HL-60 (cell line): ENCODE measurements around the gene ARID1A.
A peak's percentile ranks its signal among the peaks of the same experiment; 100 is the strongest.
"Not testable (repeated sequence)": the region's sequence is repeated elsewhere in the genome, so short reads cannot be mapped to it uniquely, and the experiment has no call there.

Experiments
- DNase-seq, 2 experiments: peaks; one replicate each; pipeline ENCODE4 v3.0.0-alpha.2; 2010 to 2020; ENCODE audit warnings: low read depth in 1 of 2, low spot score in 1 of 2
- H3K27ac ChIP-seq: fragments of 250-450 bp; sonication (Bioruptor Pico); replicated peaks from 2 replicates; pipeline ENCODE4 v1.5.1; 2020; ENCODE audit warnings: mild to moderate bottlenecking, moderate library complexity
- H3K27me3 ChIP-seq: fragments of 250-450 bp; sonication (Bioruptor Pico); 2 replicates; pipeline ENCODE4 v1.5.1; 2021; ENCODE audit warnings: mild to moderate bottlenecking, moderate library complexity; ENCODE audit not compliant: insufficient read depth, poor library complexity, severe bottlenecking
- H3K4me3 ChIP-seq: replicated peaks from 2 replicates; pipeline ENCODE4 v1.5.1; 2011; ENCODE audit warnings: mild to moderate bottlenecking, control low read depth, low read length; ENCODE audit not compliant: insufficient read depth
- GABPA ChIP-seq: IDR thresholded peaks from 2 replicates; pipeline ENCODE4 v1.6.1; 2012; ENCODE audit warnings: low read depth
- POLR2AphosphoS5 ChIP-seq: IDR thresholded peaks from 2 replicates; pipeline ENCODE4 v1.6.1; 2012; ENCODE audit warnings: low read depth
- SPI1 ChIP-seq: IDR thresholded peaks from 2 replicates; pipeline ENCODE4 v1.6.1; 2012; ENCODE audit warnings: low read depth, mild to moderate bottlenecking, borderline replicate concordance
- TF ChIP-seq, protein P1 (sequence below): IDR thresholded peaks from 2 replicates; pipeline ENCODE4 v1.6.1; 2012; ENCODE audit warnings: low read depth; ENCODE audit not compliant: insufficient replicate concordance
- TF ChIP-seq, protein P2 (sequence below): IDR thresholded peaks from one replicate; pipeline ENCODE4 v1.5.1; 2011; ENCODE audit warnings: low read length, control low read depth, inconsistent platforms; ENCODE audit not compliant: insufficient read depth

ARID1A gene

GRCh38 chr1:26703478-26703877, 7.7 kb downstream of the ARID1A start:
- no peak for DNase-seq
- Histone ChIP-seq H3K4me3 (no peak overlapping the region), H3K27ac (no peak overlapping the region), H3K27me3 (no peaks in the 10 kb centered on the region)
- TF ChIP-seq SPI1 (no peak), GABPA (no peak)
- TF ChIP-seq, protein P1, sequence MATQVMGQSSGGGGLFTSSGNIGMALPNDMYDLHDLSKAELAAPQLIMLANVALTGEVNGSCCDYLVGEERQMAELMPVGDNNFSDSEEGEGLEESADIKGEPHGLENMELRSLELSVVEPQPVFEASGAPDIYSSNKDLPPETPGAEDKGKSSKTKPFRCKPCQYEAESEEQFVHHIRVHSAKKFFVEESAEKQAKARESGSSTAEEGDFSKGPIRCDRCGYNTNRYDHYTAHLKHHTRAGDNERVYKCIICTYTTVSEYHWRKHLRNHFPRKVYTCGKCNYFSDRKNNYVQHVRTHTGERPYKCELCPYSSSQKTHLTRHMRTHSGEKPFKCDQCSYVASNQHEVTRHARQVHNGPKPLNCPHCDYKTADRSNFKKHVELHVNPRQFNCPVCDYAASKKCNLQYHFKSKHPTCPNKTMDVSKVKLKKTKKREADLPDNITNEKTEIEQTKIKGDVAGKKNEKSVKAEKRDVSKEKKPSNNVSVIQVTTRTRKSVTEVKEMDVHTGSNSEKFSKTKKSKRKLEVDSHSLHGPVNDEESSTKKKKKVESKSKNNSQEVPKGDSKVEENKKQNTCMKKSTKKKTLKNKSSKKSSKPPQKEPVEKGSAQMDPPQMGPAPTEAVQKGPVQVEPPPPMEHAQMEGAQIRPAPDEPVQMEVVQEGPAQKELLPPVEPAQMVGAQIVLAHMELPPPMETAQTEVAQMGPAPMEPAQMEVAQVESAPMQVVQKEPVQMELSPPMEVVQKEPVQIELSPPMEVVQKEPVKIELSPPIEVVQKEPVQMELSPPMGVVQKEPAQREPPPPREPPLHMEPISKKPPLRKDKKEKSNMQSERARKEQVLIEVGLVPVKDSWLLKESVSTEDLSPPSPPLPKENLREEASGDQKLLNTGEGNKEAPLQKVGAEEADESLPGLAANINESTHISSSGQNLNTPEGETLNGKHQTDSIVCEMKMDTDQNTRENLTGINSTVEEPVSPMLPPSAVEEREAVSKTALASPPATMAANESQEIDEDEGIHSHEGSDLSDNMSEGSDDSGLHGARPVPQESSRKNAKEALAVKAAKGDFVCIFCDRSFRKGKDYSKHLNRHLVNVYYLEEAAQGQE: no peak
- TF ChIP-seq, protein P2, sequence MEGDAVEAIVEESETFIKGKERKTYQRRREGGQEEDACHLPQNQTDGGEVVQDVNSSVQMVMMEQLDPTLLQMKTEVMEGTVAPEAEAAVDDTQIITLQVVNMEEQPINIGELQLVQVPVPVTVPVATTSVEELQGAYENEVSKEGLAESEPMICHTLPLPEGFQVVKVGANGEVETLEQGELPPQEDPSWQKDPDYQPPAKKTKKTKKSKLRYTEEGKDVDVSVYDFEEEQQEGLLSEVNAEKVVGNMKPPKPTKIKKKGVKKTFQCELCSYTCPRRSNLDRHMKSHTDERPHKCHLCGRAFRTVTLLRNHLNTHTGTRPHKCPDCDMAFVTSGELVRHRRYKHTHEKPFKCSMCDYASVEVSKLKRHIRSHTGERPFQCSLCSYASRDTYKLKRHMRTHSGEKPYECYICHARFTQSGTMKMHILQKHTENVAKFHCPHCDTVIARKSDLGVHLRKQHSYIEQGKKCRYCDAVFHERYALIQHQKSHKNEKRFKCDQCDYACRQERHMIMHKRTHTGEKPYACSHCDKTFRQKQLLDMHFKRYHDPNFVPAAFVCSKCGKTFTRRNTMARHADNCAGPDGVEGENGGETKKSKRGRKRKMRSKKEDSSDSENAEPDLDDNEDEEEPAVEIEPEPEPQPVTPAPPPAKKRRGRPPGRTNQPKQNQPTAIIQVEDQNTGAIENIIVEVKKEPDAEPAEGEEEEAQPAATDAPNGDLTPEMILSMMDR: no peak

- Histone ChIP-seq H3K27me3 (no peaks in the 10 kb centered on the region), H3K4me3 (no peak overlapping the region), H3K27ac (no peak overlapping the region)
- TF ChIP-seq, protein P1: no peak
- no peak for TF ChIP-seq SPI1
- TF ChIP-seq, protein P2: no peak
- no peak for DNase-seq
Observed at GRCh38 chr1:26704629-26705028, 8.8 kb downstream of the ARID1A start.

DNA sequence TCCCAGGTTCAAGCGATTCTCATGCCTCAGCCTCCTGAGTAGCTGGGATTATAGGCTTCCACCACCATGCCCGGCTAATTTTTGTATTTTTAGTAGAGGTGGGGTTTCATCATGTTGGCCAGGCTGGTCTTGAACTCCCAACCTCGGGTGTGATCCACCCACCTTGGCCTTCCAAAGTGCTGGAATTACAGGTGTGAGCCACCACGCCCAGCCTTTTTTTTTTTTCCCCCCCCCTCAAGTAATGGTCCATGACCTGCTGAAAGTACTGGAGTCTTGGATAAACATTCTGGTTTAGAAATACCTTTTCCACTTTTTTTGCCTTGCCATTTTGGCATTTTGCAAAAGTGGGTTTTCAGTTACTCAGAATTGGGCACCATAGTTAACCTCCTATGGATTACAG, 9.4 kb downstream of the ARID1A start:
- DNase-seq, H3K27me3 ChIP-seq, H3K27ac ChIP-seq, H3K4me3 ChIP-seq: not testable (repeated sequence)

- Histone ChIP-seq H3K27me3 (no peaks in the 10 kb centered on the region), H3K27ac (peak overlapping the region; percentile 14; the same call in 1 of the 2 replicates), H3K4me3 (no peak overlapping the region)
- no peak for DNase-seq
- no peak for TF ChIP-seq GABPA
- TF ChIP-seq, protein P2: no peak
- no peak for TF ChIP-seq SPI1
- TF ChIP-seq, protein P1: no peak
- TF ChIP-seq POLR2AphosphoS5: no peak
Observed at GRCh38 chr1:26705788-26706311, 10.0 kb downstream of the ARID1A start.
